Upper lobe of left lung (tissue), 6 donors: ENCODE results near the gene EPHB2. TPM values are rescaled to one million over a fixed set of nuclear protein-coding genes. Genes with fewer than 3 reads are reported as not detected.

Experiments
- ATAC-seq, 2 donors: fragments of 200-7000 bp; cut with Tn5 transposase; one replicate each; pipeline ENCODE4 v1.9.1; 2022; ENCODE audit warnings: mild to moderate bottlenecking in 2 of 2, moderate library complexity in 2 of 2; ENCODE audit not compliant: low FRiP score in 2 of 2
- DNase-seq, 2 donors: peaks; one replicate each; pipeline ENCODE4 v3.0.0-alpha.2; 2019 to 2020
- H3K27ac ChIP-seq, 4 donors: fragments of 200-600 bp; sonication (generic); one replicate each; pipeline ENCODE4 v1.5.1; 2016 to 2019
- H3K27me3 ChIP-seq, 4 donors: fragments of 200-600 bp; sonication (generic); one replicate each; pipeline ENCODE4 v1.5.1; 2017 to 2019
- H3K36me3 ChIP-seq, 4 donors: fragments of 200-600 bp; sonication (generic); one replicate each; pipeline ENCODE4 v1.5.1; 2016 to 2019
- H3K4me1 ChIP-seq, 4 donors: fragments of 200-600 bp; sonication (generic); one replicate each; pipeline ENCODE4 v1.5.1; 2018 to 2019
- H3K4me3 ChIP-seq, 4 donors: fragments of 200-600 bp; sonication (generic); one replicate each; pipeline ENCODE4 v1.5.1; 2017 to 2019; ENCODE audit warnings: mild to moderate bottlenecking in 2 of 4, moderate library complexity in 1 of 4
- H3K9me3 ChIP-seq, 4 donors: fragments of 200-600 bp; sonication (generic); one replicate each; pipeline ENCODE4 v1.5.1; 2018 to 2019
- EP300 ChIP-seq, 4 donors: sonication (generic); formaldehyde crosslinking; IDR thresholded peaks; one replicate each; pipeline ENCODE4 v1.5.1; 2017; ENCODE audit warnings: antibody characterized with exemption in 4 of 4, control low read depth in 2 of 4
- POLR2A ChIP-seq, 4 donors: fragments of 450-650 bp; IDR thresholded peaks; one replicate each; pipeline ENCODE4 v1.5.1; 2016 to 2017; ENCODE audit warnings: antibody characterized with exemption in 4 of 4, mild to moderate bottlenecking in 2 of 4
- POLR2AphosphoS5 ChIP-seq, 2 donors: sonication (generic); formaldehyde crosslinking; IDR thresholded peaks; one replicate each; pipeline ENCODE4 v1.5.1; 2017; ENCODE audit warnings: antibody characterized with exemption in 2 of 2
- WGBS, 2 donors: methylation state at CpG; one replicate each; pipeline ENCODE4 v1.1.5; 2017 to 2018; 5-methylcytosine and 5-hydroxymethylcytosine counted together
- total RNA-seq, 6 donors: library from RNA; depleted of rRNA in 4 of 6; stranded (reverse); fragments of >200 nt in 4 of 6; gene quantifications; one replicate each; pipeline versions ENCODE4 v1.1.0 to v1.2.1, GENCODE V29; 2016 to 2021
- TF ChIP-seq, protein P1 (sequence below), 6 experiments: fragments of 450-650 bp in 4 of 6; fragments of 200-600 bp in 2 of 6; sonication (generic) in 2 of 6; IDR thresholded peaks; one replicate each; pipeline ENCODE4 v1.5.1; 2016 to 2019; ENCODE audit warnings: antibody characterized with exemption in 6 of 6
- donor health status: DM: no; HTN: no; CAD: no; lungs with moderate emphysema.
- donor health status: DM: no; HTN: yes; CAD: no; lungs with severe emphysema.

Gene EPHB2
- total RNA-seq, 6 donors from 2014 or later, result 1.0 to 8.8 (median 5.6) TPM

DNA sequence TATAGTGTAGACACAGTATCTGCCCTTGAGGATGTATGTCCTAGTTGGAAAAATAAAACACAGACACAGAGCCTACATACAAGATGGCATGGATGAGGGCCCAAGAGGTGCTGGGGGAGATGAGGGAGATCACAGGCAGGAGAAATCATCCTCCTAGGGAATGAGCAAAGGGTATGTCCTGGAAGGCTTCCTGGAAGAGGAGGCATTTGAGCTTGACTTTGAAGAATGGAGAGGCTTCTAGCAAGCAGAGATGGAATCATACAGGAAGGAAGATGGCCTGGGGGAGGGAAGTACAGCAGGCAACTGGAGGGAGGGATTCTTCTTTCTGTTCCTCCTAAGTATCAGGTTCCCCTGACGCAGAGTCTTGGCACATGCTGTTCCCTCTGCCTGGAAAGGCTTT is 158.7 kb downstream of the EPHB2 start:
- Histone ChIP-seq H3K27me3 (no peaks in the 10 kb centered on the region), H3K27ac (no peak overlapping the region), H3K36me3 (no peaks in the 10 kb centered on the region), H3K9me3 (no peaks in the 10 kb centered on the region), H3K4me1 (no peaks in the 10 kb centered on the region), H3K4me3 (no peak overlapping the region)
- ATAC-seq (no peak), DNase-seq (no peak)
- no peak for TF ChIP-seq POLR2AphosphoS5 (IDR thresholded peaks at IDR 0.05)
- no peak for TF ChIP-seq EP300 (IDR thresholded peaks at IDR 0.05)
- TF ChIP-seq POLR2A (IDR thresholded peaks at IDR 0.05), result no peak
- WGBS, 2 donors, result 81 to 87% methylated on average over 1 of the region's 1 CpG

DNA sequence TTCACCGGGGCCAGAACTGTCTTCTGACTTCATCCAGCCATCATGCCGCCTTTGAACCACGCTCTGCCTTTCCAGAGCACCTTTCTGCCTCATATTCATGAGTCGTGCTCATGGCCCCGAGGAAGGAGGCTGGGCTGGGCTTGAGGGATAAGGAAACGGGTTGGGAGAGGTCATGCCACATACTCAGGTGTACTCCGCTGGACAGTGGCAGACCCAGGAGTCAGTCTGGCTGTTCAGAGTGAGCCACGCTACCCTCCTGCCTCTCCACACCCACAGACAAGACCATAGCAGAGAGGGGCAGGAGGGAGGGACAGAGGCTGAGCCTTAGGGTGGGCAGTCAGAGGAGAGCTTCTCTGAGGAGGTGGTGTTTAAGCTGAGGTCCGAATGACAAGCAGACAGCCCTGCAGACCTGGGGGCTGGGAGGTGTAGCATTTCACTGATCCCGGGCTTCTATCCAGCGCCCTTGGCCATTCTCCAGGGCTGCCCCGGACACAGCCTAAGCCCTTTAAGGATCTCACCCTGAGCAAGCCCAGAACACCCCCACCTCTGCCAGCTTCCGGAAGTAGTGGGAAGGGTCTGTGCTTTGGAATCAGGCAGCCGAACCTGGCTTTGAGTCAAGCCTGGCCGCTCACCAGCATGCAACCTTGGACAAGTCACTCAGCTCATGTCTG is 159.7 kb downstream of the EPHB2 start:
- no peaks in the 10 kb centered on the region for H3K27me3 ChIP-seq
- H3K4me3 ChIP-seq, result no peak overlapping the region
- DNase-seq (no peak), ATAC-seq (peak; percentile 16 to 46)
- H3K9me3 ChIP-seq, result no peaks in the 10 kb centered on the region
- H3K27ac ChIP-seq, result no peak overlapping the region
- no peaks in the 10 kb centered on the region for H3K4me1 ChIP-seq
- 52 to 53% methylated on average over 15 of the region's 15 CpGs for WGBS, 2 donors
- TF ChIP-seq POLR2AphosphoS5 (IDR thresholded peaks at IDR 0.05), result no peak
- TF ChIP-seq EP300 (IDR thresholded peaks at IDR 0.05), result no peak
- TF ChIP-seq POLR2A (IDR thresholded peaks at IDR 0.05), result no peak
- TF ChIP-seq, protein P1, sequence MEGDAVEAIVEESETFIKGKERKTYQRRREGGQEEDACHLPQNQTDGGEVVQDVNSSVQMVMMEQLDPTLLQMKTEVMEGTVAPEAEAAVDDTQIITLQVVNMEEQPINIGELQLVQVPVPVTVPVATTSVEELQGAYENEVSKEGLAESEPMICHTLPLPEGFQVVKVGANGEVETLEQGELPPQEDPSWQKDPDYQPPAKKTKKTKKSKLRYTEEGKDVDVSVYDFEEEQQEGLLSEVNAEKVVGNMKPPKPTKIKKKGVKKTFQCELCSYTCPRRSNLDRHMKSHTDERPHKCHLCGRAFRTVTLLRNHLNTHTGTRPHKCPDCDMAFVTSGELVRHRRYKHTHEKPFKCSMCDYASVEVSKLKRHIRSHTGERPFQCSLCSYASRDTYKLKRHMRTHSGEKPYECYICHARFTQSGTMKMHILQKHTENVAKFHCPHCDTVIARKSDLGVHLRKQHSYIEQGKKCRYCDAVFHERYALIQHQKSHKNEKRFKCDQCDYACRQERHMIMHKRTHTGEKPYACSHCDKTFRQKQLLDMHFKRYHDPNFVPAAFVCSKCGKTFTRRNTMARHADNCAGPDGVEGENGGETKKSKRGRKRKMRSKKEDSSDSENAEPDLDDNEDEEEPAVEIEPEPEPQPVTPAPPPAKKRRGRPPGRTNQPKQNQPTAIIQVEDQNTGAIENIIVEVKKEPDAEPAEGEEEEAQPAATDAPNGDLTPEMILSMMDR (IDR thresholded peaks at IDR 0.05), result no peak
- no peaks in the 10 kb centered on the region for H3K36me3 ChIP-seq

DNA sequence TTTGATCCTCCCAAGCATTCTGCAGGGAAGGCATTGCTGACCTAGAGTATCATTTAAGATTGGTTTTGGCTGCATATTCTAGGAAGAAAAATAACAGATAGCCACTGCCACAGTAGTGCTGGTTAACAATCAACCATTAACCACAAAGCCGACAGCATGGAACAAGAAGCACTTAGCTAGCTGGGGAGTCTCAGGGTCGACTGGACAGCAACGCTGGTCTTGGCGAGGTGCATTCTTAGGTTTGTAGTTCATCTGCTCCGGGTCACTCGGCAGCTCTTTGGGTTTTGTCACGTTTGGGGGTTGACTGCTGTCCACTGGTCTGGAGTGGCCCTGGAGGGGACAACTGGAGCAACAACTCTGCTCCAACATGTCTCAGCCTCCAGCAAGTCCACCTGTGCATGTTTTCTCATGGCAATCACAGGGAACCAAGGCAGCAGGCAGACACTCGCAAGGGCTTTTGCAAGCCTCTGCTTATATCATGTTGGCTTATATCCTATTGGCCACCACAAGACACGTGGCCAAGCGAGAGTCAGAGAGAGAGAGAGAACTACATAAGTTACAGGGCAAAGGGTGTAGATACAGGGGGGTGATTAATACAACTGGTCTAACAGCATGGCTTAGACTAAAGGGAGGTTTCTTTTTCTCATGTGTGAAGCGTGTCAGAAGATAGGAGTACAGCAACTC is 162.5 kb downstream of the EPHB2 start:
- no peak overlapping the region for H3K27ac ChIP-seq
- no peaks in the 10 kb centered on the region for H3K9me3 ChIP-seq
- DNase-seq, result no peak
- no peak overlapping the region for H3K4me3 ChIP-seq
- H3K27me3 ChIP-seq, result no peaks in the 10 kb centered on the region
- WGBS, 2 donors, result 80 to 84% methylated on average over 8 to 10 of the region's 11 CpGs
- no peak for TF ChIP-seq POLR2AphosphoS5 (IDR thresholded peaks at IDR 0.05)
- no peak for TF ChIP-seq EP300 (IDR thresholded peaks at IDR 0.05)
- TF ChIP-seq, protein P1 (IDR thresholded peaks at IDR 0.05), result no peak
- ATAC-seq, result no peak
- no peaks in the 10 kb centered on the region for H3K4me1 ChIP-seq
- no peaks in the 10 kb centered on the region for H3K36me3 ChIP-seq

DNA sequence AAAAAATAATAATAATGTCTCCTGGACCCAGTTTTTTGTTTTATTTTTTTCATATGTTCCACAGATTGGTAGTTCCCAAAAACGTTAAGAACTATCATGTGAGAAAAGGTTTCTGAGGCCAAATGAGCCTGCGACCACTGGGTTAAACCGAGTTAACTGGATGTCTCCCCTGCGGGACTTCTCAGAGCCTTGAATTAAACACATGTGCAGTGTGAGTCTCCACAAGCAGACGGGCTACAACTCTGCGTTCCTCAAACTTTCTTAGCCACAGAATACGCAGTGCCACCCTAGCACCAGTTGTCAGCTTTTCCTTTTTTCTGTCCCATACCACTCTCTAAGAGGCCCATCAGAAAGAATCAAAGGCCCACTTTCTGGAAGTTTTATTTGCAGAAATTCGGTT is 164.1 kb downstream of the EPHB2 start:
- H3K9me3 ChIP-seq, result no peaks in the 10 kb centered on the region
- DNase-seq, result no peak
- H3K4me1 ChIP-seq, result no peaks in the 10 kb centered on the region
- no peak overlapping the region for H3K27ac ChIP-seq
- H3K4me3 ChIP-seq, result no peak overlapping the region
- TF ChIP-seq POLR2AphosphoS5 (IDR thresholded peaks at IDR 0.05), result no peak
- no peak for TF ChIP-seq EP300 (IDR thresholded peaks at IDR 0.05)
- no peak for TF ChIP-seq POLR2A (IDR thresholded peaks at IDR 0.05)
- TF ChIP-seq, protein P1 (IDR thresholded peaks at IDR 0.05), result no peak
- no peaks in the 10 kb centered on the region for H3K27me3 ChIP-seq
- ATAC-seq, result no peak
- whole genome bisulfite sequencing, 2 donors, result 80 to 86% methylated on average over 8 of the region's 8 CpGs
- H3K36me3 ChIP-seq, result no peaks in the 10 kb centered on the region

DNA sequence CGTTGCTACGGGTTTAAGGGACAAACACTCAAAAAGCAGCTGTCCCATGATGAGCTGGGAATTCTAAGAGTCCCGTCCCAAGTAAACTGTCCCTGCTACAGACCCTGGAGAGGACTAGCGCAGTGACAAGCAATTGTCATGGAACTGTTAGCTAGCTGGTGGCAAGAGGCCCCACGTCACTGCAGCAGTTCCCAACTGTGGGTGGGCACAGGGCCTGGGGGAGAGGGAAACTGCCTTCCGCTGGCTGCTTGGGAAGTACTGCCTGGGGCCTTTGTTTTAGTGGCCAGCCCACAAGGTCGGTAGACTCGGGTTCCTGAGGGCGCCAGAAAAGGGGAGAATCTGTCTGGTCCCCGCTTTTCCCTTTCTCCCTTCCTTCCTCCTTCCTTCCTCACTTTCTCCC is 164.6 kb downstream of the EPHB2 start:
- 59 to 68% methylated on average over 10 of the region's 10 CpGs for WGBS, 2 donors

More for the DNA sequence above, 164.6 kb downstream of the EPHB2 start:
- Histone ChIP-seq H3K4me1 (no peaks in the 10 kb centered on the region), H3K4me3 (no peak overlapping the region), H3K36me3 (no peaks in the 10 kb centered on the region), H3K9me3 (no peaks in the 10 kb centered on the region), H3K27ac (no peak overlapping the region), H3K27me3 (no peaks in the 10 kb centered on the region)
- DNase-seq (no peak), ATAC-seq (no peak)
- TF ChIP-seq EP300 (IDR thresholded peaks at IDR 0.05), result no peak
- no peak for TF ChIP-seq POLR2A (IDR thresholded peaks at IDR 0.05)
- TF ChIP-seq POLR2AphosphoS5 (IDR thresholded peaks at IDR 0.05), result no peak
- TF ChIP-seq, protein P1 (IDR thresholded peaks at IDR 0.05), result no peak
